ENCODE data around the gene TMEM165.

The TMEM165 gene

GRCh38 chr4:55437356-55437796 lies 41.6 kb downstream of the TMEM165 start:
- no peak overlapping the region for H3K4me3 ChIP-seq (replicated peaks; ENCODE audit: low read depth, low read length)
- peak; percentile 27 for DNase-seq (ENCODE audit: low read depth)
- no peak for TF ChIP-seq CTCF (IDR thresholded peaks at IDR 0.05; ENCODE audit: low read length, missing control alignments)

GRCh38 chr4:55437823-55438222 lies 42.1 kb downstream of the TMEM165 start:
- no peak overlapping the region for H3K4me3 ChIP-seq (replicated peaks; ENCODE audit: low read depth, low read length)
- no peak for DNase-seq (ENCODE audit: low read depth)
- TF ChIP-seq CTCF (IDR thresholded peaks at IDR 0.05; ENCODE audit: low read length, missing control alignments), result no peak

- no peak overlapping the region for H3K4me3 ChIP-seq (replicated peaks; ENCODE audit: low read depth, low read length)
- TF ChIP-seq CTCF (IDR thresholded peaks at IDR 0.05; ENCODE audit: low read length, missing control alignments), result no peak
- no peak for DNase-seq (ENCODE audit: low read depth)
Measured at GRCh38 chr4:55438314-55438713, 42.6 kb downstream of the TMEM165 start.

GRCh38 chr4:55439023-55439422 lies 43.3 kb downstream of the TMEM165 start:
- no peak for DNase-seq (ENCODE audit: low read depth)
- TF ChIP-seq CTCF (IDR thresholded peaks at IDR 0.05; ENCODE audit: low read length, missing control alignments), result no peak
- H3K4me3 ChIP-seq (replicated peaks; ENCODE audit: low read depth, low read length), result no peak overlapping the region

GRCh38 chr4:55440786-55441185 lies 45.0 kb downstream of the TMEM165 start:
- no peak for DNase-seq (ENCODE audit: low read depth)
- TF ChIP-seq CTCF (IDR thresholded peaks at IDR 0.05; ENCODE audit: low read length, missing control alignments), result no peak
- no peak overlapping the region for H3K4me3 ChIP-seq (replicated peaks; ENCODE audit: low read depth, low read length)

GRCh38 chr4:55442541-55442940 lies 46.8 kb downstream of the TMEM165 start:
- H3K4me3 ChIP-seq (replicated peaks; ENCODE audit: low read depth, low read length), result no peak overlapping the region
- no peak for TF ChIP-seq CTCF (IDR thresholded peaks at IDR 0.05; ENCODE audit: low read length, missing control alignments)
- DNase-seq (ENCODE audit: low read depth), result no peak

GRCh38 chr4:55444827-55445226 lies 49.1 kb downstream of the TMEM165 start:
- TF ChIP-seq CTCF (IDR thresholded peaks at IDR 0.05; ENCODE audit: low read length, missing control alignments), result peak; percentile 44
- no peak overlapping the region for H3K4me3 ChIP-seq (replicated peaks; ENCODE audit: low read depth, low read length)
- DNase-seq (ENCODE audit: low read depth), result peak; percentile 53

Measured in fibroblast of pulmonary artery (primary cell).